Thoracic aorta (tissue), 2 donors: Measurements from ENCODE around the gene SCMH1. TPM values are rescaled to one million over a fixed set of nuclear protein-coding genes. Genes with fewer than 3 reads are reported as not detected.

Experiments
- ATAC-seq: fragments of 150-250 bp; one replicate; pipeline ENCODE4 v1.8.0; 2017; ENCODE audit warnings: low read depth; ENCODE audit not compliant: insufficient number of reproducible peaks, low FRiP score
- DNase-seq: peaks from one replicate; pipeline ENCODE4 v3.0.0-alpha.2; 2020; ENCODE audit warnings: low spot score
- H3K27ac ChIP-seq, 2 donors: fragments of 200-600 bp; sonication (generic); 1 replicate in 1 of 2; 2 replicates in 1 of 2; pipeline ENCODE4 v1.5.1; 2016; ENCODE audit warnings: mild to moderate bottlenecking in 2 of 2, moderate library complexity in 2 of 2
- H3K27me3 ChIP-seq: fragments of 200-600 bp; sonication (generic); replicated peaks from 2 replicates; pipeline ENCODE4 v1.6.0; 2016; ENCODE audit warnings: mild to moderate bottlenecking; ENCODE audit not compliant: insufficient read depth
- H3K36me3 ChIP-seq: fragments of 200-600 bp; sonication (generic); one replicate; pipeline ENCODE4 v1.5.1; 2016
- H3K4me1 ChIP-seq, 2 donors: fragments of 200-600 bp; sonication (generic); 1 replicate in 1 of 2; 2 replicates in 1 of 2; pipeline versions ENCODE4 v1.5.1 to v1.6.0; 2016; ENCODE audit warnings: low read depth in 2 of 2, mild to moderate bottlenecking in 1 of 2; ENCODE audit not compliant: control insufficient read depth in 1 of 2
- H3K4me3 ChIP-seq: fragments of 200-600 bp; sonication (generic); 2 replicates; pipeline ENCODE4 v1.5.1; 2016; ENCODE audit warnings: mild to moderate bottlenecking
- H3K9me3 ChIP-seq: fragments of 200-600 bp; sonication (generic); 2 replicates; pipeline ENCODE4 v1.5.1; 2016
- total RNA-seq, 2 donors: library from RNA; depleted of rRNA; stranded (reverse); fragments of >200 nt; gene quantifications; one replicate each; pipeline versions ENCODE4 v1.1.0 to v1.2.3, GENCODE V29; 2016
- TF ChIP-seq, protein P1 (sequence below): fragments of 200-600 bp; sonication (generic); IDR thresholded peaks from one replicate; pipeline ENCODE4 v1.5.1; 2019; ENCODE audit warnings: antibody characterized with exemption

SCMH1 gene
- total RNA-seq, 2 donors from 2014 or later: 41.7 to 65.9 TPM

DNA sequence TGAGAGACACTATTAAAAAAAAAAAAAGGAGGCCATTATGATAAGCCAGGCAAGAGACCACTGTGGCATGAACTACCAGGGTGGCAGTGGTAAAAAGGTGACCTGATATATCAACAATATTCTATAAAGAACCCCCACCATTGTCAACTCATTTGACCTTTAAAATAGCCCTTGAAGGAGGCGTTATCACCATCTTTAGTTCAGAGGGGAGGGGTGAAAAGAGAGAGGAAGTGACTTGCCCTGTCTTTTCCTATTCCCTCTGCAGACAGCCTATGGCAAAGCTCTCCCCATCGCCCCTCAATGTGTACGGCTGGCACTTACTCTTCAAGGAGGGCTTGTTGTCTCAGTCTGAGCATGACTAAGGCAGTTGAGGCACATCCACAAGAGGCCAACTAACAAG is 208.8 kb downstream of the SCMH1 start:
- TF ChIP-seq, protein P1, sequence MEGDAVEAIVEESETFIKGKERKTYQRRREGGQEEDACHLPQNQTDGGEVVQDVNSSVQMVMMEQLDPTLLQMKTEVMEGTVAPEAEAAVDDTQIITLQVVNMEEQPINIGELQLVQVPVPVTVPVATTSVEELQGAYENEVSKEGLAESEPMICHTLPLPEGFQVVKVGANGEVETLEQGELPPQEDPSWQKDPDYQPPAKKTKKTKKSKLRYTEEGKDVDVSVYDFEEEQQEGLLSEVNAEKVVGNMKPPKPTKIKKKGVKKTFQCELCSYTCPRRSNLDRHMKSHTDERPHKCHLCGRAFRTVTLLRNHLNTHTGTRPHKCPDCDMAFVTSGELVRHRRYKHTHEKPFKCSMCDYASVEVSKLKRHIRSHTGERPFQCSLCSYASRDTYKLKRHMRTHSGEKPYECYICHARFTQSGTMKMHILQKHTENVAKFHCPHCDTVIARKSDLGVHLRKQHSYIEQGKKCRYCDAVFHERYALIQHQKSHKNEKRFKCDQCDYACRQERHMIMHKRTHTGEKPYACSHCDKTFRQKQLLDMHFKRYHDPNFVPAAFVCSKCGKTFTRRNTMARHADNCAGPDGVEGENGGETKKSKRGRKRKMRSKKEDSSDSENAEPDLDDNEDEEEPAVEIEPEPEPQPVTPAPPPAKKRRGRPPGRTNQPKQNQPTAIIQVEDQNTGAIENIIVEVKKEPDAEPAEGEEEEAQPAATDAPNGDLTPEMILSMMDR: no peak

DNA sequence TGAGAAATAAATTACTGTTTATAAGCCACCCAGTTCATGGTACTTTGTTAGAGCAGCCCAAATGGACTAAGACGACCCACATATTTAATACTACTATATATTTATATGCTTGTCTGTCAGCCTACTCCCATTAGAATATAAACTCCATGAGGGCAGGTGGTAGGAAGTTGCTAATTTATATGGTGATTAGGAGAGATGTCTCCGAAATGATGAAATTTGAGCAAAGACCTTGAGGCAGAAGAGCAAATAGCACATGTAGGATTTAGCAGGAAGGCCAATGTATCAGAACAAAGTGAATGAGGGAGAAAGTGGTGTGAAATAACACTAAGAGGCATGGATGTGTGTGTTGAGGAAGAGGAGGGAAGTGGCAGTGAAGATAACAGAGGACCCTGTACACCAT is 210.0 kb downstream of the SCMH1 start:
- peaks cover 52% of the 10 kb centered on the region for H3K36me3 ChIP-seq
- H3K4me1 ChIP-seq: no peaks in the 10 kb centered on the region
- H3K27ac ChIP-seq: no peak overlapping the region
- no peak for ATAC-seq
- no peaks in the 10 kb centered on the region for H3K9me3 ChIP-seq
- no peak overlapping the region for H3K4me3 ChIP-seq
- TF ChIP-seq, protein P1: no peak
- no peak for DNase-seq
- H3K27me3 ChIP-seq: no peaks in the 10 kb centered on the region

More for the DNA sequence above, 208.8 kb downstream of the SCMH1 start:
- DNase-seq (no peak), ATAC-seq (no peak)
- no peaks in the 10 kb centered on the region for H3K9me3 ChIP-seq
- no peaks in the 10 kb centered on the region for H3K4me1 ChIP-seq
- H3K4me3 ChIP-seq: no peak overlapping the region
- peaks cover 46% of the 10 kb centered on the region for H3K36me3 ChIP-seq
- no peaks in the 10 kb centered on the region for H3K27me3 ChIP-seq
- H3K27ac ChIP-seq: no peak overlapping the region

DNA sequence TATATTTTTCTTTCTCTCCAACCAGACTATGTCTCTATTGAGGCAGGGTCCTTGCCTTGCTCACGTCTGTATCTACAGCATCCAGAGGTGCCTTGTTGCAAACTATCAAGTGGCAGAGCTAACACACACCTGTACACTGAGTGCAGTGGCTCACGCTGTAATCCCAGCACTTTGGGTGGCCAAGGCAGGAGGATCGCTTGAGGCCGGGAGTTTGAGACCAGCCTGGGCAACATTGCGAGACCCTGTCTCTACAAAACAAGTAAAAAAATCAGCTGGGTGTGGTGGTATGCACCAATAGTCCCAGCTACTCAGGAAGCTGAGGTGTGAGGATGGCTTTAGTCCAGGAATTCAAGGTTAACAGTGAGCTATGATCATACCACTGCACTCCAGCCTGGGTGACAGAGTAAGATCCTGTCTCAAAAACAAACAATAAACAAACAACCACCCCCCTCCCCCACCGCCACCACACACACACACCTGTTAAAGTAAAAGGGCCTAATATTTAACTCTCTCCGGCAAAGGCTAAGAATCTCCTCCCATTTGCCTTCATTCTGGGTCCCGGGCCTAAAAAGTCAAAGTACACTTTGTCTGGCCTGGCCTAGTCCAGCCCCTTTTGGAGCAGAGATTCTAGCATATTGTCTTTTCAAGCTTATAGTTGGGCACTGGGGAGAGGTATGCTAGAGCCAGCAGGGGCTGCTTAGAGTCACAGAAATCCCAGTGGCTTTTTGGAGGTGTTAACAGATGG is 211.1 kb downstream of the SCMH1 start:
- H3K9me3 ChIP-seq: no peaks in the 10 kb centered on the region
- H3K4me3 ChIP-seq: no peak overlapping the region
- H3K4me1 ChIP-seq: no peaks in the 10 kb centered on the region
- no peak for DNase-seq
- no peaks in the 10 kb centered on the region for H3K27me3 ChIP-seq
- no peak for ATAC-seq
- TF ChIP-seq, protein P1: no peak
- peak overlapping the region in 1 of 2 donors; percentile 12 for H3K27ac ChIP-seq
- peaks cover 48% of the 10 kb centered on the region for H3K36me3 ChIP-seq

DNA sequence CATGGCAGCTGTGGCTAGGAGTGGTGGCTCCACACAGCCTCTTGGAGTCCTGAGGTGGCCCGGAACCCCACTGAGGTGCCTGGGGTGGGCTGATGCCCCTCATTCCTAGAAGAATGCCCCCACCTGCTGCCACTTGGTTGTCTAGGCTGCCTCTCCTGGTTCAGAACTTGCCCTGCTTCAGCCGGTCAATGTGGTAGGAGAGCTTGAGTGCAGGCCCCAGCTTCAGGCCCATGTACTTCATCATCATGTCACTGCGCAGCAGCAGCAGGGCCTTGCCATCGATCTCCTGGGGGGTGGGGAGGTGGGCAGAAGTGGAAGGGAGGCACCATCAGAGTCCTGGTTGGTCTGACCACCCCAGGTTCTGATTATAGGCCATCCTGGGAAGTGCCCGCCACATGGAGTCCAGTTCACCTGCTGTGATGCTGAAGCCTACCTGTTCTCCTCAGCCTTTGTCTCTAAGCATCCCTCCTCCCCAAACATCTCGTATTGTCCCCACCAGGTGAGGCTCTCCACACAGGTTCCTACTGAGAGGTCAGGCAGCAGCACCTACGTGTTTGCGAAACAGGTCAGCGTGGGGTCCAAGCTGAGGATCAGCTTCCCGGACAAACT is 214.0 kb downstream of the SCMH1 start:
- Histone ChIP-seq H3K4me1 (no peaks in the 10 kb centered on the region), H3K9me3 (no peaks in the 10 kb centered on the region), H3K27ac (no peak overlapping the region), H3K4me3 (no peak overlapping the region), H3K27me3 (no peaks in the 10 kb centered on the region), H3K36me3 (peaks cover 35% of the 10 kb centered on the region)
- TF ChIP-seq, protein P1: no peak
- ATAC-seq (no peak), DNase-seq (no peak)

DNA sequence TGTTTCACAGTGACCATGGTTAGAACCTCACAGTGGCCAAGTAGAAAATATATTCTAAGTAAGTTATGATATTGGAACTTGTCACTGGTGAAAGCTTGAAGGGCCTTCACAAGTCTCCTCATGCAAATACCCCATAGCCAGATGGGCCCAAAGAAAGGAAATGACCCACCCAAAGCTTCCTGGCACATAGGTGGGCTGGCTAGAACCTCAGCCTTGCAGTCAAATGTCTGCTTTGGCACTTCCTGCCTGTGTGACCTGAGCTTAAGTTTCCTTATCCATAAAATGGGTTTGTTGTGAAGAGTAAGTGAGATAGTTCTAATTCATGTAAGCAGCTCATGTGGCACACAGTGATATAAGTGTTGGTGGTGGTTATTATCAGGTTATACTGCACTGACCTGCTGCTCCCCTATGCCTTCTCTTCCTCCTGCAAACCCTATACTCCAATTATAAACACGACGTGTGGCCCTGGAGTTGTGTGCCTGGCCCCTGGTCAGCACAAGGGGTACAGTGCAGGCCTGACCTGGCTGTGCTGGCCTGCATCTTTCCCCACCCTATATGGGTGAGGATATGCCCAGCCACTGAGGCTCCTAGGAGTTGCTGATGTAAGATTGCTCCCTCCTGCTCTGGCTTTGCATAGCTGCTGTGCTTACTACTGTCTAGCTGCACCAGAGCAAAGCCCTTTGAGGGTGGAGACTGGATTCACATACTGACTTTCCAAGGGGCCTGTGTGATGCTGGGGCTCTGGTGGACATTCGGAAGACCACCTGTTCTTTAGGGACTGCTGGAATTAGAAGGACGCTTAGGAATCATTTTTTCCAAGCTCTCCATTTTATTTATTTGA is 215.9 kb downstream of the SCMH1 start:
- no peak for DNase-seq
- Histone ChIP-seq H3K4me3 (no peak overlapping the region), H3K27me3 (no peaks in the 10 kb centered on the region), H3K9me3 (no peaks in the 10 kb centered on the region), H3K4me1 (no peaks in the 10 kb centered on the region), H3K36me3 (peaks cover 24% of the 10 kb centered on the region), H3K27ac (no peak overlapping the region)
- no peak for ATAC-seq
- TF ChIP-seq, protein P1: no peak
